ENCODE data around the gene FAM50A. TPM values are rescaled to one million over a fixed set of nuclear protein-coding genes. Genes with fewer than 3 reads are reported as not detected.
A peak's percentile ranks its signal among the peaks of the same experiment; 100 is the strongest.

FAM50A gene
- total and polyA plus RNA-seq, 2 experiments from 2014 or later, result 54.7 to 122 TPM

GRCh38 chrX:154411981-154412340 lies 32.0 kb upstream of the FAM50A start:
- Histone ChIP-seq H3K27me3 (replicated peaks; ENCODE audit: insufficient read depth) (no peaks in the 10 kb centered on the region), H3K9ac (peak overlapping the region; percentile 80), H3K4me3 (peak overlapping the region; percentile 79), H3K4me2 (ENCODE audit: unreplicated experiment) (peak overlapping the region; percentile 73), H3K9me3 (ENCODE audit: low read depth) (no peaks in the 10 kb centered on the region), H3K36me3 (ENCODE audit: low read depth) (no peaks in the 10 kb centered on the region), H3K4me1 (ENCODE audit: insufficient read depth) (peaks cover 6% of the 10 kb centered on the region; the same call in 1 of the 2 replicates), H3F3A (ENCODE audit: insufficient read depth) (no peaks in the 10 kb centered on the region), H3K27ac (peak overlapping the region; percentile 76), H4K20me1 (ENCODE audit: insufficient read depth) (no peaks in the 10 kb centered on the region), H3K9me2 (ENCODE audit: insufficient read depth) (no peaks in the 10 kb centered on the region), H3K79me2 (ENCODE audit: insufficient read depth) (peaks cover 31% of the 10 kb centered on the region), H2AFZ (peak overlapping the region; percentile 76)
- DNase-seq, result peak; percentile 71
- in situ Hi-C loops (cut with MboI), result no loop called here
- WGBS, 2 experiments (ENCODE audit: low coverage in 1 of 2, low lambda C conversion rate in 2 of 2, missing lambda C conversion rate in 2 of 2), result 0 to 3% methylated on average over 6 to 12 of the region's 29 CpGs
- TF ChIP-seq EZH2phosphoT487 (IDR thresholded peaks at IDR 0.05; ENCODE audit: insufficient read depth, low read depth) (no peak), EZH2 (IDR thresholded peaks at IDR 0.05; ENCODE audit: insufficient read depth, poor library complexity, severe bottlenecking) (no peak)

- Histone ChIP-seq H3K9me2 (ENCODE audit: insufficient read depth) (no peaks in the 10 kb centered on the region), H3K4me2 (ENCODE audit: unreplicated experiment) (peak overlapping the region; percentile 73), H3K9me3 (ENCODE audit: low read depth) (no peaks in the 10 kb centered on the region), H3K4me1 (ENCODE audit: insufficient read depth) (peaks cover 6% of the 10 kb centered on the region; the same call in 1 of the 2 replicates), H3F3A (ENCODE audit: insufficient read depth) (no peaks in the 10 kb centered on the region), H4K20me1 (ENCODE audit: insufficient read depth) (no peaks in the 10 kb centered on the region), H3K79me2 (ENCODE audit: insufficient read depth) (peaks cover 28% of the 10 kb centered on the region), H3K9ac (peak overlapping the region; percentile 80), H2AFZ (peak overlapping the region; percentile 76), H3K4me3 (peak overlapping the region; percentile 79), H3K27me3 (replicated peaks; ENCODE audit: insufficient read depth) (no peaks in the 10 kb centered on the region), H3K36me3 (ENCODE audit: low read depth) (no peaks in the 10 kb centered on the region), H3K27ac (peak overlapping the region; percentile 76)
- no peak for TF ChIP-seq EZH2 (IDR thresholded peaks at IDR 0.05; ENCODE audit: insufficient read depth, poor library complexity, severe bottlenecking)
- TF ChIP-seq EZH2phosphoT487 (IDR thresholded peaks at IDR 0.05; ENCODE audit: insufficient read depth, low read depth), result no peak
- WGBS, 2 experiments (ENCODE audit: low coverage in 1 of 2, low lambda C conversion rate in 2 of 2, missing lambda C conversion rate in 2 of 2), result 39 to 43% methylated on average over 4 of the region's 4 CpGs
- in situ Hi-C loops (cut with MboI), result no loop called here
- peak; percentile 19 for DNase-seq
Observed at GRCh38 chrX:154412468-154412867, 31.5 kb upstream of the FAM50A start.

- no peak overlapping the region for H3K4me3 ChIP-seq
- no peak for DNase-seq
- H3K27me3 ChIP-seq (replicated peaks; ENCODE audit: insufficient read depth), result no peaks in the 10 kb centered on the region
- H3K4me2 ChIP-seq (ENCODE audit: unreplicated experiment), result no peak overlapping the region
- H4K20me1 ChIP-seq (ENCODE audit: insufficient read depth), result no peaks in the 10 kb centered on the region
- H2AFZ ChIP-seq, result no peak overlapping the region
- TF ChIP-seq EZH2phosphoT487 (IDR thresholded peaks at IDR 0.05; ENCODE audit: insufficient read depth, low read depth), result no peak
- no peak for TF ChIP-seq EZH2 (IDR thresholded peaks at IDR 0.05; ENCODE audit: insufficient read depth, poor library complexity, severe bottlenecking)
- peaks cover 6% of the 10 kb centered on the region; the same call in 1 of the 2 replicates for H3K4me1 ChIP-seq (ENCODE audit: insufficient read depth)
- peaks cover 21% of the 10 kb centered on the region for H3K79me2 ChIP-seq (ENCODE audit: insufficient read depth)
- H3K9me2 ChIP-seq (ENCODE audit: insufficient read depth), result no peaks in the 10 kb centered on the region
- WGBS, 2 experiments (ENCODE audit: low coverage in 1 of 2, low lambda C conversion rate in 2 of 2, missing lambda C conversion rate in 2 of 2), result 37 to 43% methylated on average over 3 to 6 of the region's 8 CpGs
- H3K9me3 ChIP-seq (ENCODE audit: low read depth), result no peaks in the 10 kb centered on the region
- no peak overlapping the region for H3K9ac ChIP-seq
- no peak overlapping the region for H3K27ac ChIP-seq
- no peaks in the 10 kb centered on the region for H3F3A ChIP-seq (ENCODE audit: insufficient read depth)
- in situ Hi-C loops (cut with MboI), result no loop called here
- no peaks in the 10 kb centered on the region for H3K36me3 ChIP-seq (ENCODE audit: low read depth)
Observed at GRCh38 chrX:154413142-154413541, 30.8 kb upstream of the FAM50A start.

- 78 to 82% methylated on average over 5 to 7 of the region's 7 CpGs for WGBS, 2 experiments (ENCODE audit: low coverage in 1 of 2, low lambda C conversion rate in 2 of 2, missing lambda C conversion rate in 2 of 2)
- no peaks in the 10 kb centered on the region for H3K9me3 ChIP-seq (ENCODE audit: low read depth)
- no peak overlapping the region for H3K27ac ChIP-seq
- H3K27me3 ChIP-seq (replicated peaks; ENCODE audit: insufficient read depth), result no peaks in the 10 kb centered on the region
- no peaks in the 10 kb centered on the region for H3K79me2 ChIP-seq (ENCODE audit: insufficient read depth)
- no peaks in the 10 kb centered on the region for H3K36me3 ChIP-seq (ENCODE audit: low read depth)
- TF ChIP-seq EZH2phosphoT487 (IDR thresholded peaks at IDR 0.05; ENCODE audit: insufficient read depth, low read depth) (no peak), EZH2 (IDR thresholded peaks at IDR 0.05; ENCODE audit: insufficient read depth, poor library complexity, severe bottlenecking) (no peak)
- H3K9ac ChIP-seq, result no peak overlapping the region
- H3F3A ChIP-seq (ENCODE audit: insufficient read depth), result no peaks in the 10 kb centered on the region
- no peak overlapping the region for H3K4me2 ChIP-seq (ENCODE audit: unreplicated experiment)
- no peak overlapping the region for H3K4me3 ChIP-seq
- no peak for DNase-seq
- no peak overlapping the region for H2AFZ ChIP-seq
- H3K4me1 ChIP-seq (ENCODE audit: insufficient read depth), result peaks cover 4% of the 10 kb centered on the region; the same call in 1 of the 2 replicates
- no peaks in the 10 kb centered on the region for H3K9me2 ChIP-seq (ENCODE audit: insufficient read depth)
- in situ Hi-C loops (cut with MboI), result no loop called here
- no peaks in the 10 kb centered on the region for H4K20me1 ChIP-seq (ENCODE audit: insufficient read depth)
Observed at GRCh38 chrX:154417157-154417556, 26.8 kb upstream of the FAM50A start.

GRCh38 chrX:154419189-154419588 lies 24.8 kb upstream of the FAM50A start:
- Histone ChIP-seq H3K36me3 (ENCODE audit: low read depth) (no peaks in the 10 kb centered on the region), H3K4me3 (no peak overlapping the region), H4K20me1 (ENCODE audit: insufficient read depth) (no peaks in the 10 kb centered on the region), H3K27ac (no peak overlapping the region), H3K4me2 (ENCODE audit: unreplicated experiment) (no peak overlapping the region), H3K9me2 (ENCODE audit: insufficient read depth) (no peaks in the 10 kb centered on the region), H3K27me3 (replicated peaks; ENCODE audit: insufficient read depth) (no peaks in the 10 kb centered on the region), H3K9me3 (ENCODE audit: low read depth) (no peaks in the 10 kb centered on the region), H3F3A (ENCODE audit: insufficient read depth) (no peaks in the 10 kb centered on the region), H3K4me1 (ENCODE audit: insufficient read depth) (no peaks in the 10 kb centered on the region), H3K79me2 (ENCODE audit: insufficient read depth) (no peaks in the 10 kb centered on the region), H3K9ac (no peak overlapping the region), H2AFZ (no peak overlapping the region)
- TF ChIP-seq EZH2phosphoT487 (IDR thresholded peaks at IDR 0.05; ENCODE audit: insufficient read depth, low read depth), result no peak
- TF ChIP-seq EZH2 (IDR thresholded peaks at IDR 0.05; ENCODE audit: insufficient read depth, poor library complexity, severe bottlenecking), result no peak
- DNase-seq, result no peak
- WGBS, 2 experiments (ENCODE audit: low coverage in 1 of 2, low lambda C conversion rate in 2 of 2, missing lambda C conversion rate in 2 of 2), result 98 to 99% methylated on average over 8 of the region's 8 CpGs
- in situ Hi-C loops (cut with MboI), result no loop called here
